Endothelial cell of coronary artery (primary cell): ENCODE measurements around the gene CDC25C. TPM values are rescaled to one million over a fixed set of nuclear protein-coding genes. Genes with fewer than 3 reads are reported as not detected.

ENCODE experiments used
- total RNA-seq: library from RNA; depleted of rRNA; stranded (reverse); fragments of >200 nt; gene quantifications from 2 replicates; pipeline ENCODE4 v1.2.3, GENCODE V29; 2014

Gene CDC25C
- total RNA-seq: 1.3 and 6.6 TPM in 2 replicates

GRCh38 chr5:138331449-138332368 lies at the start of gene CDC25C:
TSS of gene CDC25C (minus strand) at chr5:138331804. CDS start at chr5:138331180, 624 bp downstream.

GRCh38 chr5:138352071-138352721 lies 20.6 kb upstream of the CDC25C start, which contains the start of gene KDM3B:
TSS of gene KDM3B (plus strand) at chr5:138352685. CDS start at chr5:138352796, 111 bp downstream.

GRCh38 chr5:138337685-138338410 lies 6.2 kb upstream of the CDC25C start, which contains the start of gene FAM53C:
TSS of gene FAM53C (plus strand) at chr5:138338266. CDS start at chr5:138341336, 3,070 bp downstream.

GRCh38 chr5:138274189-138274853 lies 57.3 kb downstream of the CDC25C start, which contains the start of gene GFRA3:
TSS of gene GFRA3 (minus strand) at chr5:138274621. CDS start at chr5:138274424, 197 bp downstream.

Other genes with a start within 250 kb of the CDC25C start
- not detected in 2 replicates for gene WNT8A, start 247.8 kb downstream of the CDC25C start, total RNA-seq
- gene NME5, start 192.4 kb downstream of the CDC25C start, total RNA-seq: 1.2 and 1.5 TPM in 2 replicates
- gene BRD8, start 153.2 kb downstream of the CDC25C start, total RNA-seq: 28.3 and 32.7 TPM in 2 replicates
- gene KIF20A, start 152.7 kb downstream of the CDC25C start, total RNA-seq: 24.5 and 60.4 TPM in 2 replicates
- 28.4 and 28.6 TPM in 2 replicates for gene CDC23, start 118.5 kb downstream of the CDC25C start, total RNA-seq
- not detected in 2 replicates for gene GFRA3, start 57.2 kb downstream of the CDC25C start, total RNA-seq
- 37.2 and 37.8 TPM in 2 replicates for gene FAM53C, start 6.5 kb upstream of the CDC25C start, total RNA-seq
- 43.6 and 44.2 TPM in 2 replicates for gene KDM3B, start 20.9 kb upstream of the CDC25C start, total RNA-seq
- 2.0 and 2.8 TPM in 2 replicates for gene REEP2, start 107.3 kb upstream of the CDC25C start, total RNA-seq
- gene EGR1, start 133.7 kb upstream of the CDC25C start, total RNA-seq: 0.27 and 1.5 TPM in 2 replicates
- 101 and 110 TPM in 2 replicates for gene ETF1, start 211.4 kb upstream of the CDC25C start, total RNA-seq
- 227 and 290 TPM in 2 replicates for gene HSPA9, start 243.6 kb upstream of the CDC25C start, total RNA-seq